ENCODE results near the gene CD200R1.

DNA sequence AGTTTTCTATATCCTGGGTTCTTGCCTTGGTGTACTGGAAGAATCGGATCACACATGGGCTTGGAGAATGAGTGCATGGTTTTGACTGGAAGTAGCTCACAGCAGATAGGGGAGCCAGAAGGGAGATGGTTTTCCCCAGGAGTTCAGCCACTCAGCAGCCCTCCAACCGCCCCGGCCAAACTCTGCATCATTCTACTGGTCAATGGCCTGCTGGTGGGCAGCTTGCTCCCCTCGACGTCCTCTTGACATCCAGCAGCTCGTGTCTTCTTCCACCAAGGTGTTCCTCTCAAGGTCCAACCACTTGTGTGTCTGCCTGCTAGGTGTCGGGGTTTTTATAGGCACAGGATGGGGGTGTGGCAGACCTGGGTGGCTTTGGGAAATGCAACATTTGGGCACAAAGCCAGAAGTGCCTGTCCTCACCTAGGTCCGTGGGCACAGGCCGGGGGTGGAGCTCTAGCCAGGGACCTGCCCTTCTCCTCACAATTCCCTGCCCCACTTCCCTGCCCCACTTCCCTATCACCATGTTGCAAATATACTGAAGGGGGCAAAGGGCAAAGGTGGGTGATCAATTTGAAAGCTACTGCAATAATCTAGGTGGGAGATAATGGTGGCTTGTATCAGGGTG, 12.9 kb upstream of the CD200R1 start:
- TF ChIP-seq, protein P1, sequence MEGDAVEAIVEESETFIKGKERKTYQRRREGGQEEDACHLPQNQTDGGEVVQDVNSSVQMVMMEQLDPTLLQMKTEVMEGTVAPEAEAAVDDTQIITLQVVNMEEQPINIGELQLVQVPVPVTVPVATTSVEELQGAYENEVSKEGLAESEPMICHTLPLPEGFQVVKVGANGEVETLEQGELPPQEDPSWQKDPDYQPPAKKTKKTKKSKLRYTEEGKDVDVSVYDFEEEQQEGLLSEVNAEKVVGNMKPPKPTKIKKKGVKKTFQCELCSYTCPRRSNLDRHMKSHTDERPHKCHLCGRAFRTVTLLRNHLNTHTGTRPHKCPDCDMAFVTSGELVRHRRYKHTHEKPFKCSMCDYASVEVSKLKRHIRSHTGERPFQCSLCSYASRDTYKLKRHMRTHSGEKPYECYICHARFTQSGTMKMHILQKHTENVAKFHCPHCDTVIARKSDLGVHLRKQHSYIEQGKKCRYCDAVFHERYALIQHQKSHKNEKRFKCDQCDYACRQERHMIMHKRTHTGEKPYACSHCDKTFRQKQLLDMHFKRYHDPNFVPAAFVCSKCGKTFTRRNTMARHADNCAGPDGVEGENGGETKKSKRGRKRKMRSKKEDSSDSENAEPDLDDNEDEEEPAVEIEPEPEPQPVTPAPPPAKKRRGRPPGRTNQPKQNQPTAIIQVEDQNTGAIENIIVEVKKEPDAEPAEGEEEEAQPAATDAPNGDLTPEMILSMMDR (IDR thresholded peaks at IDR 0.05; ENCODE audit: insufficient read depth, low read length): no peak
- TF ChIP-seq POLR2AphosphoS5 (IDR thresholded peaks at IDR 0.05; ENCODE audit: low read depth): no peak
